B cell (primary cell): ENCODE data around the gene CELA2A.

ENCODE experiments used
- CTCF ChIP-seq: fragments of 200-600 bp; IDR thresholded peaks from one replicate; pipeline ENCODE4 v1.8.0; 2022; ENCODE audit warnings: antibody characterized with exemption, mild to moderate bottlenecking
- EZH2 ChIP-seq: IDR thresholded peaks from 2 replicates; pipeline ENCODE4 v1.6.1; 2012; ENCODE audit warnings: borderline replicate concordance, low read depth, mild to moderate bottlenecking, moderate library complexity, low read length; ENCODE audit not compliant: insufficient read depth, poor library complexity, severe bottlenecking

GRCh38 chr1:15504436-15504835, 47.9 kb downstream of the CELA2A start:
- TF ChIP-seq CTCF (no peak), EZH2 (no peak)
